Left lung (tissue), 10 donors: ENCODE data around the gene PAX5. TPM values are rescaled to one million over a fixed set of nuclear protein-coding genes. Genes with fewer than 3 reads are reported as not detected.

ENCODE experiments used
- ATAC-seq: fragments of 200-7000 bp; cut with Tn5 transposase; one replicate; pipeline ENCODE4 v1.9.1; 2020; ENCODE audit warnings: moderate library complexity
- DNase-seq, 4 donors: peaks; one replicate each; pipeline ENCODE4 v3.0.0-alpha.2; 2013 to 2020
- H3K27ac ChIP-seq, 2 donors: fragments of 200-600 bp; sonication (generic) in 1 of 2; one replicate each; pipeline versions ENCODE4 v1.5.0 to v1.8.0; 2020 to 2021
- H3K27me3 ChIP-seq, 2 donors: fragments of 200-600 bp; sonication (generic) in 1 of 2; one replicate each; pipeline versions ENCODE4 v1.5.0 to v1.8.0; 2020 to 2021
- H3K36me3 ChIP-seq, 2 donors: fragments of 200-600 bp; sonication (generic) in 1 of 2; one replicate each; pipeline versions ENCODE4 v1.5.0 to v1.8.0; 2020 to 2021
- H3K4me1 ChIP-seq, 2 donors: fragments of 200-600 bp; one replicate each; pipeline ENCODE4 v1.8.0; 2021
- H3K4me3 ChIP-seq, 2 donors: fragments of 200-600 bp; sonication (generic) in 1 of 2; one replicate each; pipeline versions ENCODE4 v1.5.0 to v1.8.0; 2020 to 2021; ENCODE audit warnings: mild to moderate bottlenecking in 1 of 2
- H3K9me3 ChIP-seq, 2 donors: fragments of 200-600 bp; sonication (generic) in 1 of 2; one replicate each; pipeline versions ENCODE4 v1.5.0 to v1.8.0; 2020 to 2021
- CTCF ChIP-seq, 2 donors: fragments of 200-600 bp; sonication (generic) in 1 of 2; IDR thresholded peaks; one replicate each; pipeline versions ENCODE4 v1.5.0 to v1.8.0; 2021; ENCODE audit warnings: antibody characterized with exemption in 2 of 2
- intact Hi-C, 2 donors: fragments of 100-400 bp; cut with DNase I; formaldehyde crosslinking; loops; one replicate each; pipeline versions ENCODE4 v1.11.2 to v1.14.2; 2022
- polyA plus RNA-seq, 6 donors: library from polyadenylated mRNA; unstranded; fragments of 120-200 nt; gene quantifications; one replicate each; pipeline ENCODE4 v1.2.1, GENCODE V29; 2013; ENCODE audit not compliant: insufficient read length in 6 of 6
- total RNA-seq, 2 donors: library from RNA; stranded (reverse); fragmentation: NEBNext Ultra II Directional; extraction: Animal tissue kit (Norgen Biotek cat#: 25700); gene quantifications; one replicate each; pipeline ENCODE4 v1.2.1, GENCODE V29; 2021
- donor health status: DM: no; HTN: yes; CAD: no.
- donor health status: DM: no; HTN: no; CAD: no.

Gene PAX5
- total and polyA plus RNA-seq, 8 donors, result 0.03 to 0.65 (median 0.13) TPM

DNA sequence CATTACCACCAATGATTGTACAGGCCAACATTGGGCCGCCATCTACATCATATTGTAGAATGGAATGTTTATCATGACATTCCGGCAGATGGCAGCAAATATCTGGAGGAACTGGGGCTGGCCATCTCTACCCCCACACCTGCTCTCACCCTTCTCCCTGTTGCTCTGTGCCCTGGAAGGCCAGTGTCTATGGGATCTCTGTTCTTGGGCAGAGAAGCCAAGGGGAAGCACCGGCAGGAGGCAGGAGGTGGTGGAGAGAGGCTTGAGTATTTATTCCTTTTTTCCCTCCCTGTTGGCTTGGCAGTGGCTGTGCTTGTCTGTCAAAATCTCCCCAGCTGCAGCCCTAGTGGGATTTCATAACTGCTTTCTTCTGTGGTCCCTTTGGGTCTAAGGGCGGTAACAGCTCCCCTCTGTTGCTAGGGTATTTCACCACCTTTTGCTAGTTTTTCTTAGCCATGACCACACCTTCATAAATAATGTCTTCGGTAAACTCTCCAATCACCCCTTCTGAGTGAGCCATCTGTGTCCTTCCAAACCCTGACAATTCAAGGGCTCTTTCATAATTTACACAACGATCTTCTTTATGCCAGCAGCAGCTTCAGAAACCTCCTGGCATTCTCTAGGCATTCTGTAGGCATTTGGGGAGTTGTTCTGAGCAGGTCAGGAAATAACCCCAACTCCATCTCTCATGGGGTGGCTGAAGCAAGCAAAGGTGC lies 235.6 kb downstream of the PAX5 start:
- Histone ChIP-seq H3K4me3 (no peak overlapping the region), H3K27ac (no peak overlapping the region), H3K27me3 (peaks cover 0 to 21% of the 10 kb centered on the region in 2 donors), H3K9me3 (peaks cover 0 to 4% of the 10 kb centered on the region in 2 donors), H3K36me3 (no peaks in the 10 kb centered on the region), H3K4me1 (no peaks in the 10 kb centered on the region)
- no peak for TF ChIP-seq CTCF (IDR thresholded peaks at IDR 0.05)
- intact Hi-C loops, result loop anchor here in 1 of 2 donors (10.0 kb wide), 1 partner anchor 56 kb away; no protein-coding TSS in a partner anchor
- no peak for ATAC-seq
- DNase-seq, result no peak

DNA sequence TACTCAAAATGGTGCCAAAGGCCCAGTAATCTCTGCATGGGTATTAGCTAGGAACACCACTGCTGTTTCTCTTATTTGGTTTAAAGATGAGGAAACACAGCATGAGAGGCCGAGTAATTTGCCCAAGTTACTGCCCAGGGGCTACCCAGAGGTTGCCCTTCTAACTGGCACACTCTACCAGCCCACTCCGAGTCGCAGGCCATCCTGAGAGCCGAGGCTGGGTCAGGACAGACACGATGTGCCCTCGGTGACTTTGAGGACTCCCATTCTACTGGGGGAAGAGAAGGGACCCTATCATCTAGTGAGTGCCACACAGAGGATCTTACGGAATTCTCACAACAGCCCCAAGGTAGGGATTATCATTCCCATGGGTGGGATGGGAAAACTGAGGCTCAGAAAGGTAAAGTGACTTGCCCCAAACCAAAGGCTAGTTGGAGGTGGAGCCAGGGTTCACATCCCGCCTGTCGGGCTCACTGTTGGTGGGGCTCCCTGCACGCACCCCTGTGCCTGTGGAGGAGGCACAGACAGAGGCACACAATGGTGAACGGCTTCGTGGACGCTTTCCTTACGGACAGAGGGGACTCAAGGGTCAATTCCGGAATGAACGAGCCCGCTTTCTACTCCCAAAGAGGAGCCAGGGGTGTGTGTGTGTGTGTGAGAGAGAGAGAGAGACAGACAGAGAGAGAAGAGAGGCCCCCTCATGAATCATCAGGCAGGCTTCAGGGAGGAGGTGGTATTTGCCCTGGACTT lies 236.4 kb downstream of the PAX5 start:
- TF ChIP-seq CTCF (IDR thresholded peaks at IDR 0.05), result no peak
- no peak overlapping the region for H3K4me3 ChIP-seq
- H3K9me3 ChIP-seq, result peaks cover 0 to 12% of the 10 kb centered on the region in 2 donors
- H3K36me3 ChIP-seq, result no peaks in the 10 kb centered on the region
- ATAC-seq (no peak), DNase-seq (no peak)
- no peaks in the 10 kb centered on the region for H3K4me1 ChIP-seq
- H3K27me3 ChIP-seq, result peaks cover 0 to 21% of the 10 kb centered on the region in 2 donors
- H3K27ac ChIP-seq, result no peak overlapping the region
- intact Hi-C loops, result loop anchor here in 1 of 2 donors (10.0 kb wide), 1 partner anchor 57 kb away; no protein-coding TSS in a partner anchor

DNA sequence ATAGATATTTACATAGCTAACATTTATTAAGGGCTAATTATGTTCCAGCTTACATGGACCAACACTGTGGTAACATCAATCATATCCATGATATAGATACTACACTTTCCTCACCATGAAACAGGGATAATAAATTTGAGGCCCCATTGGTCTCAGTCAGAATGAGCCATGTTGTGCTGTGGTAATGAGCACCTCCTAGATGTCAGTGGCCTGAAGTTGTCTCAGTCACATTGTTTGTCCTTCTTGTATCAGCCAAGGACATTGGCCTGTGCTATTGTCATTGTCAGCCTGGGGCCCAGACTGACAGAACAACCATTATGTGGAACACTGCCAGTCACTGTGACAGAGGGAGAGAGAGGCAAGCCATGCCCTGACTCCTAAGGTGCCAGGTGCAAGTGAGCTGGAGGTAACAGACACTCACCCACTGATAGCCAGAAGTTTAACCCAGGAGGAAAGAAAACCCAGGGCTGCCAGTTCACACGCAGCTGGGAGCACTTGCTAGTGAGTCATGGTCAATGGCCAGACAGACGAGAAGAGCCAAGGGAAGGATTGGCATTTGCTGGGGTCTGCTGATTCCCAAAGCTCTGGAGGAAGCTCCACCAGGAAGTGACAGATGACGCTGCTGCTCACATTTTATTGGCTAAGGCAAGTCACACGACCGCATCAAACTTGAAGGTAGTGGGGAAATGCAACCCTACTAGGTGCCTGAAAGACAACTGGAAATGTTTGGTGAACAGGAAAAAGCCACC lies 237.2 kb downstream of the PAX5 start:
- Histone ChIP-seq H3K4me1 (no peaks in the 10 kb centered on the region), H3K4me3 (no peak overlapping the region), H3K27ac (no peak overlapping the region), H3K36me3 (no peaks in the 10 kb centered on the region), H3K27me3 (peaks cover 0 to 15% of the 10 kb centered on the region in 2 donors), H3K9me3 (peaks cover 0 to 12% of the 10 kb centered on the region in 2 donors)
- ATAC-seq, result no peak
- TF ChIP-seq CTCF (IDR thresholded peaks at IDR 0.05), result no peak
- DNase-seq, result no peak
- intact Hi-C loops, result loop anchor here in 1 of 2 donors (10.0 kb wide), 1 partner anchor 58 kb away; no protein-coding TSS in a partner anchor

- Histone ChIP-seq H3K4me1 (no peaks in the 10 kb centered on the region), H3K9me3 (peaks cover 0 to 12% of the 10 kb centered on the region in 2 donors), H3K27ac (no peak overlapping the region), H3K4me3 (no peak overlapping the region), H3K36me3 (no peaks in the 10 kb centered on the region), H3K27me3 (no peaks in the 10 kb centered on the region)
- intact Hi-C loops, result loop anchor here in 1 of 2 donors (10.0 kb wide), 1 partner anchor 60 kb away; no protein-coding TSS in a partner anchor
- ATAC-seq (no peak), DNase-seq (no peak)
- no peak for TF ChIP-seq CTCF (IDR thresholded peaks at IDR 0.05)
Observed at GRCh38 chr9:36794461-36794860, 239.6 kb downstream of the PAX5 start.
